ENCODE measurements around the gene ZNF346. TPM values are rescaled to one million over a fixed set of nuclear protein-coding genes. Genes with fewer than 3 reads are reported as not detected.

ZNF346 gene
- total RNA-seq, 3 donors from 2014 or later, result 18.7 to 21.7 (median 21.3) TPM

DNA sequence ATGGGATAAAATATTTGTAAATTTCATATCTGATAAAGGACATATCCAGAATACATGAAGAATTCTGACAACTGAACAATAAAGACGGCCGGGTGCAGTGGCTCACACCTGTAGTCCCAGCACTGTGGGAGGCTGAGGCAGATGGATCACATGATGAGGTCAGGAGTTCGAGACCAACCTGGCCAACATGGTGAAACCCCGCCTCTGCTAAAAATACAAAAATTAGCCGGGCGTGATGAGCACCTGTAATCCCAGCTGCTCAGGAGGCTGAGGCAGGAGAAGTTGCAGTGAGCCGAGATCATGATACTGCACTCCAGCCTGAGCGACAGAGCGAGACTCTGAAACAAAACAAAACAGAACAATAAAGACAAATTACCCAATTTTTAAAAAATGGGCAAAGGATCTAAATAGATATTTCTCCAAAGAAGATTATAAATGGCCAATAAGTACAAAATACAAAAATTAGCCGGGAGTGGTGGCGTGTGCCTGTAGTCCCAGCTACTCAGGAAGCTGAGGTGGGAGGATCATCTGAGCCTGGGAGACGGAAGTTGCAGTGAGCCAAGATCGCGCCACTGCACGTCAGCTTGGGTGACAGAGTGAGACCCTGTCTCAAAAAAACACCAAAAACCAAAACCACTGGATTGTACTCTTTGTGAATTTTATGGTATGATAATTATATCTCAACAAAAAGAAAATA is 101.4 kb downstream of the ZNF346 start:
- H3K4me1 Mint-ChIP-seq (ENCODE audit: low read depth), result peaks cover 9% of the 10 kb centered on the region
- no peaks in the 10 kb centered on the region for H3K27me3 Mint-ChIP-seq (ENCODE audit: low read depth)
- ATAC-seq, result no peak
- no peak overlapping the region for H3K4me3 Mint-ChIP-seq
- no peaks in the 10 kb centered on the region for H3K9me3 Mint-ChIP-seq
- DNase-seq, result no peak
- no peaks in the 10 kb centered on the region for H3K36me3 Mint-ChIP-seq (ENCODE audit: insufficient read depth)

- ATAC-seq (peak in 1 of 2 donors; percentile 38), DNase-seq (no peak)
- Mint-ChIP-seq H3K4me3 (no peak overlapping the region), H3K4me1 (ENCODE audit: low read depth) (peaks cover 15% of the 10 kb centered on the region), H3K9me3 (no peaks in the 10 kb centered on the region), H3K36me3 (ENCODE audit: insufficient read depth) (no peaks in the 10 kb centered on the region), H3K27me3 (ENCODE audit: low read depth) (no peaks in the 10 kb centered on the region)
Measured at GRCh38 chr5:177124486-177124991, 102.0 kb downstream of the ZNF346 start.

GRCh38 chr5:177126771-177127170 is 104.3 kb downstream of the ZNF346 start:
- no peaks in the 10 kb centered on the region for H3K36me3 Mint-ChIP-seq (ENCODE audit: insufficient read depth)
- peaks cover 26% of the 10 kb centered on the region for H3K4me1 Mint-ChIP-seq (ENCODE audit: low read depth)
- ATAC-seq, result no peak
- H3K4me3 Mint-ChIP-seq, result no peak overlapping the region
- H3K27me3 Mint-ChIP-seq (ENCODE audit: low read depth), result no peaks in the 10 kb centered on the region
- no peaks in the 10 kb centered on the region for H3K9me3 Mint-ChIP-seq
- no peak for DNase-seq

- DNase-seq (no peak), ATAC-seq (no peak)
- Mint-ChIP-seq H3K36me3 (ENCODE audit: insufficient read depth) (no peaks in the 10 kb centered on the region), H3K27me3 (ENCODE audit: low read depth) (no peaks in the 10 kb centered on the region), H3K4me1 (ENCODE audit: low read depth) (peaks cover 26% of the 10 kb centered on the region), H3K4me3 (no peak overlapping the region), H3K9me3 (no peaks in the 10 kb centered on the region)
Measured at GRCh38 chr5:177128551-177128981, 106.1 kb downstream of the ZNF346 start.

DNA sequence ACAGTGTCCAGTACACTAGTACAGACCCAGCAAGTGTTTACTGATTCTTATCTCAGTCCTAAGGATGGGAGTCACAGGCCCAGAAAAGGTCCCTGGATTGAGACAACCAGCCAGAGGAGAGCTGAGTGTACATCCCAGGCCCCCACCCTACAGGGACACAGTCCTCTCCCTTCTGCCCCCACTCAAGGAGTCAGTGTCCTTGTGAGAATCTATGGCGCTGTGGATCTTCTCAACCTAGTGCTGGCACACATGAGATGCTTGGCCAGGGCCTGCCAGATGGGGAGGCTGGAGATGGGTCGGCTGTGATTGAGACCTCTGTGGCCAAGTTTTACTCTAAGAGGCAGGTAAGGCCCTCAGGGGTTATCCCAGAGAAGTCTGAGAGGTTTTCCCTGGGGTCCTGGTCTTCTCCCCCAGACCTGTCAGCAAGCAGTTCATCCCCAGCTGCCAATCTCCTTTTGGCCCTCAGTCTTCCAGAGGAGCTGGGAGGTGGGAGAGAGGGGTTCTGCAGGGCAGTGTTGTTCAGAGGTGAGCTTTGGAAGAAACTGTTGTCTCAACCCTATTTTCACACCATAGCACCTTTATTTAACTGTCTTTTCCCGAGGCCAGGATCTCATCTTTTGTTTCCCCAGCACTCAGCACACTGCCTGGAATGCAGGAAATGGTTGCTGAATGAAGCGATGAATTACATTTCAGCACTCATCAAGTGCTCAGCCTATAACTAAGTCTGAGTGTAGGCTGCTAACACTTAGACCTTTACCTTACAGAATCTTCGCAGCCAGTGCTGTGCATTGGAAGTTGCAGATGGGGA is 107.9 kb downstream of the ZNF346 start:
- ATAC-seq, result no peak
- Mint-ChIP-seq H3K36me3 (ENCODE audit: insufficient read depth) (peaks cover 3% of the 10 kb centered on the region), H3K4me1 (ENCODE audit: low read depth) (peaks cover 36% of the 10 kb centered on the region), H3K27me3 (ENCODE audit: low read depth) (no peaks in the 10 kb centered on the region), H3K9me3 (no peaks in the 10 kb centered on the region), H3K4me3 (no peak overlapping the region)
- DNase-seq, result no peak

Other genes starting within 250 kb of the ZNF346 start
- not detected for gene UNC5A, start 212.1 kb upstream of the ZNF346 start, total RNA-seq
- under 1 TPM in 2 of 3 donors, not detected in 1; 0.19 to 0.61 TPM for gene HK3, start 123.3 kb upstream of the ZNF346 start, total RNA-seq
- 10 to 100 TPM; 51.7 to 64.2 (median 57.1) TPM for gene UIMC1, start 15.9 kb upstream of the ZNF346 start, total RNA-seq
- gene FGFR4, start 64.2 kb downstream of the ZNF346 start, total RNA-seq, result 1 to 10 TPM in 2 of 3 donors, under 1 TPM in 1; 0.98 to 3.5 (median 2.7) TPM
- 10 to 100 TPM; 59.3 to 71.6 (median 67.6) TPM for gene NSD1, start 111.1 kb downstream of the ZNF346 start, total RNA-seq

All from activated T-cell treated with anti-CD3 and anti-CD28 coated beads, Interleukin-2, amount 50 U/mL, for 4 hours (primary cell).